Fibroblast of villous mesenchyme (primary cell): Measurements from ENCODE around the gene SAMMSON. TPM values are rescaled to one million over a fixed set of nuclear protein-coding genes. Genes with fewer than 3 reads are reported as not detected.

Source experiments
- DNase-seq: peaks from one replicate; pipeline ENCODE4 v3.0.0-alpha.2; 2010; ENCODE audit warnings: low read depth
- H3K4me3 ChIP-seq: 2 replicates; pipeline ENCODE4 v1.5.1; 2011; ENCODE audit warnings: low read depth, mild to moderate bottlenecking, low read length
- CTCF ChIP-seq: IDR thresholded peaks from 2 replicates; pipeline ENCODE4 v1.5.1; 2012; ENCODE audit warnings: low read depth, mild to moderate bottlenecking, low read length; ENCODE audit not compliant: insufficient read depth
- total RNA-seq: library from RNA; depleted of rRNA; stranded (reverse); fragments of >200 nt; gene quantifications from 2 replicates; pipeline ENCODE4 v1.2.3, GENCODE V29; 2012

SAMMSON gene
- total RNA-seq = not detected in 2 replicates

GRCh38 chr3:69999140-70000027 is at the start of gene SAMMSON:
Gene SAMMSON, plus strand, starts transcription at chr3:69999733.
- H3K4me3 ChIP-seq = peak within 1 kb of the TSS; percentile 52
- DNase-seq = peak; percentile 83
- no peak for TF ChIP-seq CTCF

- DNase-seq = no peak
- H3K4me3 ChIP-seq = no peak overlapping the region
- no peak for TF ChIP-seq CTCF
Observed at GRCh38 chr3:69951616-69952015, 47.9 kb upstream of the SAMMSON start.

- H3K4me3 ChIP-seq = no peak overlapping the region
- no peak for TF ChIP-seq CTCF
- peak; percentile 24 for DNase-seq
Observed at GRCh38 chr3:69959581-69959980, 40.0 kb upstream of the SAMMSON start.

- no peak overlapping the region for H3K4me3 ChIP-seq
- no peak for TF ChIP-seq CTCF
- DNase-seq = peak; percentile 10
Observed at GRCh38 chr3:69961706-69962439, 37.7 kb upstream of the SAMMSON start.

- TF ChIP-seq CTCF = no peak
- no peak overlapping the region for H3K4me3 ChIP-seq
- DNase-seq = no peak
Observed at GRCh38 chr3:69963643-69964042, 35.9 kb upstream of the SAMMSON start.

GRCh38 chr3:69967156-69967555 is 32.4 kb upstream of the SAMMSON start:
- TF ChIP-seq CTCF = no peak
- no peak overlapping the region for H3K4me3 ChIP-seq
- no peak for DNase-seq
